ENCODE results near the gene SELENOO.
A peak's percentile ranks its signal among the peaks of the same experiment; 100 is the strongest.
"Not testable (repeated sequence)": the region's sequence is repeated elsewhere in the genome, so short reads cannot be mapped to it uniquely, and the experiment has no call there.

Gene SELENOO

DNA sequence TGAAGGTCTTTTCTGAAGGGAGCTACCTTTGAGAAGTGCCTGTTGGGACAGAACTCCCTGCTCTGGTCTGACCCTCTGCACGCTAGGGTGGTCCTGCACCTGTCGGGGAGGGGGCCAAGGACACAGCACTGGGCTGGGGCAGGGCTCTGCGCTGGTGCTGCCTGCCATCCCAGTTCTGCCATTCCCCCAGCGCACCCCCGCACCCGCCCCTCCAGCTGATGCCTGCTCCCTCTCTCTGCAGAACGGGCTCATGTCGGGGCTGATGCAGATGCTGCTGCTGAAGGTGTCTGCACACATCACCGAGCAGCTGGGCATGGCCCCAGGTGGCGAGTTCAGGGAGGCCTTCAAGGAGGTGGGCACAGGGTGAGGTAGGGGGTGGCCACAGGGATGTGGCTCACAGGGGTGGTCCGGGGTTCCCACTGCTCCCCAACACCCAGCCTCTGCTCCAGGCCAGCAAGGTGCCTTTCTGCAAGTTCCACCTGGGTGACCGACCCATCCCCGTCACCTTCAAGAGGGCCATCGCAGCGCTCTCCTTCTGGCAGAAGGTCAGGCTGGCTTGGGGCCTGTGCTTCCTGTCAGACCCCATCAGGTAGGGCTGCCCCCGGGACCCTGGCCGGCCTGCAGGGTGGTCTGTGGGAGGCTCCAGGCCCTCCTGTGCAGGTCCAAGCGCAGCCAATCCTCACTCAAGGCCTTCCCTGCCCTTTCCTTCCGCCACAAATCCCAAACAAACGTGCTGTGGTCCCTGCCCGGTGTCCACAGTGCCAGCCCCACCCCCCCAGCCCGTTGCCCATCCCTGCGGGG, 3.6 kb upstream of the SELENOO start:
- no peak overlapping the region for H3K4me3 ChIP-seq (ENCODE audit: low read depth, low read length)
- no peak overlapping the region for H3K9ac ChIP-seq (ENCODE audit: low read length)
- peaks cover 42% of the 10 kb centered on the region for H3K36me3 ChIP-seq (ENCODE audit: control insufficient read depth, insufficient read depth, low read length)
- H3K9me3 ChIP-seq (ENCODE audit: control insufficient read depth, insufficient read depth, low read depth, low read length), result no peaks in the 10 kb centered on the region
- H3K27ac ChIP-seq (ENCODE audit: low read depth, low read length), result no peak overlapping the region
- no peaks in the 10 kb centered on the region for H3K27me3 ChIP-seq (ENCODE audit: control insufficient read depth, insufficient read depth, low read length)
- H3K4me1 ChIP-seq (ENCODE audit: control insufficient read depth, insufficient read depth, low read length), result peaks cover 9% of the 10 kb centered on the region; the same call in 1 of the 2 replicates

DNA sequence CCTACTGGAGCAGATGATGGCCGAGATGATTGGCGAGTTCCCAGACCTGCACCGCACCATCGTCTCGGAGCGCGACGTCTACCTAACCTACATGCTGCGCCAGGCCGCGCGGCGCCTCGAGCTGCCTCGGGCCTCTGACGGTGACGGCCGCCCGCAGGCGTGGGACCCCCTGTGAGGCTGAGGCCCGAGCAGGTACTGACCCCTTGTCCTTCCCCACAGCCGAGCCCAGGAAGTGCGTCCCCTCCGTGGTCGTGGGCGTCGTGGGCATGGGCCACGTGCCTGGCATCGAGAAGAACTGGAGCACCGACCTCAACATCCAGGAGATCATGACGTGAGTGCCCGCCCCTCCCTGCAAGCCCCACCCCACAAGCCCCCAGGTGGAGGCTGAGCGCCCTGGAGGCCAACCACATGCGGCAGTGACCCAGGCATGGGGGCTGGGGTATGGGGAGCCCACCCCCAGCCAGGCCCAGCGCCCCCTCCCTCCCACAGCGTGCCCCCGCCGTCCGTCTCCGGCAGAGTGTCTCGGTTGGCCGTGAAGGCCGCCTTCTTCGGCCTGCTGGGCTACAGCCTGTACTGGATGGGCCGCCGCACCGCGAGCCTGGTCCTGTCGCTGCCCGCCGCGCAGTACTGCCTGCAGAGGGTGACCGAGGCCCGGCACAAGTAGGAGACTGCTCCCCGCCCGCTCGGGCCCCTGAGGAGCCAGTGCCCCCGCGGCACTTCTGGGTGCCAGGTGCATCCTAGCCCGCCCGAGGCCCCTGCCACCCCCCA, 2.8 kb upstream of the SELENOO start:
- Histone ChIP-seq H3K4me3 (ENCODE audit: low read depth, low read length) (no peak overlapping the region), H3K9ac (ENCODE audit: low read length) (no peak overlapping the region), H3K9me3 (ENCODE audit: control insufficient read depth, insufficient read depth, low read depth, low read length) (no peaks in the 10 kb centered on the region), H3K36me3 (ENCODE audit: control insufficient read depth, insufficient read depth, low read length) (peaks cover 44% of the 10 kb centered on the region), H3K27ac (ENCODE audit: low read depth, low read length) (no peak overlapping the region), H3K27me3 (ENCODE audit: control insufficient read depth, insufficient read depth, low read length) (no peaks in the 10 kb centered on the region), H3K4me1 (ENCODE audit: control insufficient read depth, insufficient read depth, low read length) (peaks cover 9% of the 10 kb centered on the region; the same call in 1 of the 2 replicates)

DNA sequence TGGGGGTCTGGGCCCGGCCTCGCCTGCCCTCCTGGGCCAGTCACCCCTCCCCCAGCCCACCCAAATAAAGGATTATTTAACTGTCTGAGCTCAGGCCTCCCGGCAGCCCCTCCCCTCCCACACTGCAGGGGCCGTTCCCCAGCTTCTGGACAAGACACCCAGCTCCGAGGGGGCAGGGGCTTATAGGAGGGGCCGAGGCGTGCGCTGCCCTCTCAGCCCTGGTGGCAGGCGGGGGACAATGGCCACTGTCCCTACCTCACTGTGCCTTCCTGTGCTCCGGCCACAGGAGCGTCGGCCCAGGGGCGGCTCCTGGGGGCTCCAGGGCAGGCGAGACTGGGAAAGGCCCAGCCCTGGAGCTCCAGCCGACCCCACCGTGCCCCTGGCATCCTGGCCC, 2.2 kb upstream of the SELENOO start:
- Histone ChIP-seq H3K27ac (ENCODE audit: low read depth, low read length) (no peak overlapping the region), H3K36me3 (ENCODE audit: control insufficient read depth, insufficient read depth, low read length) (peaks cover 44% of the 10 kb centered on the region), H3K4me1 (ENCODE audit: control insufficient read depth, insufficient read depth, low read length) (peaks cover 9% of the 10 kb centered on the region; the same call in 1 of the 2 replicates), H3K27me3 (ENCODE audit: control insufficient read depth, insufficient read depth, low read length) (no peaks in the 10 kb centered on the region), H3K9ac (ENCODE audit: low read length) (no peak overlapping the region), H3K4me3 (ENCODE audit: low read depth, low read length) (no peak overlapping the region), H3K9me3 (ENCODE audit: control insufficient read depth, insufficient read depth, low read depth, low read length) (no peaks in the 10 kb centered on the region)

DNA sequence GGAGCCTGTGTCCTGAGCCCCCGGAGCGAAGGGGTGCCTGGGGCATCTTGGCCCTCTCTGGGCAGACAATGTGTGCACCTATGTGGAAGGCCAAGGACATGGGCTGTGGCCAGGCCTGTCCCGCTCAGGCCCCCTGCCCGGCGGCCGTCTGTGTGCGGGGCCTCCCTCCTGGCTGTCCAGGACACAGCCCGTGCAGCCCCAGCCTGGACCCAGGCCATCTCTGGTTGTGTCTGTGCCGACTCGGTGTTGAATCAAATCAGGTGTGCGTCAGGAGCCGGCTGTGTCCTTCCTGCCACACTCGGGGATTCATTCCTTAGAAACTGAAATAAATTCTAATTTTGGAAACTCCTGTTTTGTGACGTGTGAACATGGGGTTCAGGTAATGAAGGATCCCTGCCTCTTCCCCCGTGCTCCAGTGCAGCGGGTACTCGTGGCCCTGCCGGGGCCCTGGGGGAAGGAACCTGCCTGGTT, 1.5 kb upstream of the SELENOO start:
- H3K36me3 ChIP-seq (ENCODE audit: control insufficient read depth, insufficient read depth, low read length), result peaks cover 42% of the 10 kb centered on the region
- H3K9ac ChIP-seq (ENCODE audit: low read length), result peak overlapping the region; percentile 10
- peak overlapping the region; percentile 73 for H3K4me3 ChIP-seq (ENCODE audit: low read depth, low read length)

DNA sequence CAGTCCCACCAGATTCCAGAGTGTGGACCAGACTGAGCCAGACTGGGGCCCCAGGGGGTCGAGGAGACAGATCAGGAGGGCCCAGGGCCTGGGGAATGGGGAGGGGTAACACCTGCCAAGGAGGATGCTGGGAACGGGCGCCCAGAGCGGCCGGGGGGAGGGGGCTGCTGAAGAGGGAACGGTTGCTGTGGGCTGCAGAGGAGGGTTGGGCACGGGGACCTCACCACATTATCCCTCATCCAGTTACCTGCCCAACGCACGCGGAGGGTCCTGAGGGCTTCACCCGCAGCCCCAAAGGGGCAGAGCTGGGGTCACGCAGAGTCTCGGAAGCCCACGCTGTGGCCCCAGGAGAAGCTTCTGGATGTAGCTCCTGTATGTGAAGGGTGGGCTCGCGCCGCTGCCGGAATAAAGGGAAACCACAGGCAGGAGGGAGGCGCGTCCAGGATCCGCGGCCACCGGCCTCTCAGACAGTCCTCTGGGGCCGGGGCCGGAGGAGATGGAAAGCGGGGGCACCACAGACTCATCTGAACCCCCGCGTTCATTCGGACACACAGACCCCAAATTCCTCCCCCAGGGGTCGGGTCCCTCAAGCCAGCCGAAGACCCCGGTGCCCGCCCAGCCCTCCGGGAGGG, 866 bp upstream of the SELENOO start:
- Histone ChIP-seq H3K9ac (ENCODE audit: low read length) (peak overlapping the region; percentile 21), H3K4me3 (ENCODE audit: low read depth, low read length) (peak overlapping the region; percentile 73), H3K4me1 (ENCODE audit: control insufficient read depth, insufficient read depth, low read length) (peaks cover 9% of the 10 kb centered on the region; the same call in 1 of the 2 replicates), H3K36me3 (ENCODE audit: control insufficient read depth, insufficient read depth, low read length) (peaks cover 35% of the 10 kb centered on the region), H3K27ac (ENCODE audit: low read depth, low read length) (no peak overlapping the region), H3K9me3 (ENCODE audit: control insufficient read depth, insufficient read depth, low read depth, low read length) (no peaks in the 10 kb centered on the region), H3K27me3 (ENCODE audit: control insufficient read depth, insufficient read depth, low read length) (no peaks in the 10 kb centered on the region)

More for the DNA sequence above, 1.5 kb upstream of the SELENOO start:
- Histone ChIP-seq H3K9me3 (ENCODE audit: control insufficient read depth, insufficient read depth, low read depth, low read length) (no peaks in the 10 kb centered on the region), H3K27me3 (ENCODE audit: control insufficient read depth, insufficient read depth, low read length) (no peaks in the 10 kb centered on the region), H3K4me1 (ENCODE audit: control insufficient read depth, insufficient read depth, low read length) (peaks cover 9% of the 10 kb centered on the region; the same call in 1 of the 2 replicates), H3K27ac (ENCODE audit: low read depth, low read length) (no peak overlapping the region)

DNA sequence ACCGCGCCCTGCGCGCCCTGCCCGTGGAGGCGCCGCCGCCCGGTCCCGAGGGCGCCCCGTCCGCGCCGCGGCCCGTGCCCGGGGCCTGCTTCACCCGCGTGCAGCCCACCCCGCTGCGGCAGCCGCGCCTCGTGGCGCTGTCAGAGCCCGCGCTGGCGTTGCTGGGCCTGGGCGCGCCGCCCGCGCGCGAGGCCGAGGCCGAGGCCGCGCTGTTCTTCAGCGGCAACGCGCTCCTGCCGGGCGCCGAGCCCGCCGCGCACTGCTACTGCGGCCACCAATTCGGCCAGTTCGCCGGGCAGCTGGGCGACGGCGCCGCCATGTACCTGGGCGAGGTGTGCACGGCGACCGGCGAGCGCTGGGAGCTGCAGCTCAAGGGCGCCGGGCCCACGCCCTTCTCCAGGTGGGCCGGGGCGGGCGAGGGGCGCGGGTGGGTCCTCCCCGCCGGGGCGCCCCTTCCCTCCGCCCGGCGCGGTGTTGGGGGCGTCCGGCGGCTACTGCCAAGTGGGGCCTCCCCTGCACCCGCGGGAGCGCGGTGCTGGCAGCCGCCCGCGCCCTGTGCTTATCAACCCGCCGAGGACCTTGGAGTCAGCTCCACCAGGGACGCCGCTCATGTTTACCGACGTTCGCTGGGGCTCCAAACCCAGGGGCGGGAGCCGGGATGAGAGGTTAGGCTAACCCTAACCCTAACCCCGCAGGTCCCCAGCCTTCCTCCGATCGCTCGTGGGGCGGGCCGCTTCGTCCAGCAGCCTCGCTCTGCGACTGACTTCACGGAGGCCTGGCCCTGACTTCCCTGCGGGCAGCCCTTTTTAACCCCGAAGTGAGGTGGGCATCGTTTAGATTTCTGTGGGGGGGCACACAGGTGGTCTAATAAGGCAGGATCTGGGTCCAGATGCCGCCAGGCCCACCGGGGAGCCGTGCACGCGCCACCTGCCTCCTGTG, 649 bp downstream of the SELENOO start:
- Histone ChIP-seq H3K9me3 (ENCODE audit: control insufficient read depth, insufficient read depth, low read depth, low read length) (no peaks in the 10 kb centered on the region), H3K4me1 (ENCODE audit: control insufficient read depth, insufficient read depth, low read length) (peaks cover 14% of the 10 kb centered on the region; the same call in 1 of the 2 replicates), H3K36me3 (ENCODE audit: control insufficient read depth, insufficient read depth, low read length) (peaks cover 27% of the 10 kb centered on the region), H3K4me3 (ENCODE audit: low read depth, low read length) (peak overlapping the region; percentile 73), H3K27ac (ENCODE audit: low read depth, low read length) (no peak overlapping the region), H3K27me3 (ENCODE audit: control insufficient read depth, insufficient read depth, low read length) (no peaks in the 10 kb centered on the region), H3K9ac (ENCODE audit: low read length) (peak overlapping the region; percentile 76)

DNA sequence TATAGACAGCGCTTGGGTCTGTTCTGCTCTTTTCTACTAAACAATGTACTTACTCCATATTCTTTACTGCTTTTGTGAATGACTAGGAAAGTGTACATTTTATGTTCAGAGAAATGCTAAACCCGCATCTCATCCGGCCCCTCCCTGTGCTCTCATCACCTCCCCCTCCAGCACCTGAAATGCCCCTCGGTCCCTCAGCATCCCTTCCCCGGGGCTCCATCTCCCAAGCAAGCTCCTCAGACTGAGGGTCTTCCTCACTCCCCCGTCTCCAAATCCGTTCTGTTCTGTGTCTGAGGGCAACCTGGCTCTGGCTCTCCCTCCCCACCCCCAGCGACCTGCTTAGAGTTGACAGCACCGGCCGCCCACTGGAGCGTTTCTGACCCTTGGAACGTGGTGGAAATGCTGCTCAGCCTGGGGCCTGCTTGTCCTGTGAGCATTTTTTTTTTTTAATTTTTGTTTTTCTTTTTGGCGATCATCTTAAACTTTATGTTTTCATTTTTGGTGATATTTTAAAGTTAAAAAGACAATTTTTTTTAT, 1.4 kb downstream of the SELENOO start:
- Histone ChIP-seq H3K36me3 (ENCODE audit: control insufficient read depth, insufficient read depth, low read length) (peaks cover 27% of the 10 kb centered on the region), H3K4me1 (ENCODE audit: control insufficient read depth, insufficient read depth, low read length) (peaks cover 14% of the 10 kb centered on the region; the same call in 1 of the 2 replicates), H3K9ac (ENCODE audit: low read length) (peak overlapping the region; percentile 76), H3K27me3 (ENCODE audit: control insufficient read depth, insufficient read depth, low read length) (no peaks in the 10 kb centered on the region), H3K4me3 (ENCODE audit: low read depth, low read length) (peak overlapping the region; percentile 73), H3K27ac (ENCODE audit: low read depth, low read length) (no peak overlapping the region), H3K9me3 (ENCODE audit: control insufficient read depth, insufficient read depth, low read depth, low read length) (no peaks in the 10 kb centered on the region)

DNA sequence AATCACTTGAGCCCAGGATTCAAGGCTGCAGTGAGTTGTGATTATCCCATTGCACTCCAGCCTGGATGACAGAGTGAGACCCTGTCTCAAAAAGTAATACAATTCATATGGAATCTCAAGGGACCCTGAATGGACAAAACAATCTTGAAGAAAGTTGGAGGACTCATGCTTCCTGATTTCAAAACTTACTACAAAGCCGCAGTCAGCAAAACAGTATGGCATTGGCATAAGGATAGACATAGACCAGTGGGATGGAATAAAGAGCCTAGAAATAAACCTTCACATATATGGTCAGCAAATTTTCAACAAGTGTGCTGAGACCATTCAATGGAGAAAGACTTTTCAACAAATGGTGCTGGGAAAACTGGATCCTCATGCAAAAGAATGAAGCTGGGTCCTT, 2.5 kb downstream of the SELENOO start:
- H3K9me3 ChIP-seq (ENCODE audit: control insufficient read depth, insufficient read depth, low read depth, low read length), result no peaks in the 10 kb centered on the region
- H3K4me3 ChIP-seq (ENCODE audit: low read depth, low read length), result no peak overlapping the region
- H3K27ac ChIP-seq (ENCODE audit: low read depth, low read length), result no peak overlapping the region
- H3K9ac ChIP-seq (ENCODE audit: low read length), result no peak overlapping the region
- peaks cover 14% of the 10 kb centered on the region; the same call in 1 of the 2 replicates for H3K4me1 ChIP-seq (ENCODE audit: control insufficient read depth, insufficient read depth, low read length)
- H3K27me3 ChIP-seq (ENCODE audit: control insufficient read depth, insufficient read depth, low read length), result no peaks in the 10 kb centered on the region
- H3K36me3 ChIP-seq (ENCODE audit: control insufficient read depth, insufficient read depth, low read length), result peaks cover 27% of the 10 kb centered on the region

DNA sequence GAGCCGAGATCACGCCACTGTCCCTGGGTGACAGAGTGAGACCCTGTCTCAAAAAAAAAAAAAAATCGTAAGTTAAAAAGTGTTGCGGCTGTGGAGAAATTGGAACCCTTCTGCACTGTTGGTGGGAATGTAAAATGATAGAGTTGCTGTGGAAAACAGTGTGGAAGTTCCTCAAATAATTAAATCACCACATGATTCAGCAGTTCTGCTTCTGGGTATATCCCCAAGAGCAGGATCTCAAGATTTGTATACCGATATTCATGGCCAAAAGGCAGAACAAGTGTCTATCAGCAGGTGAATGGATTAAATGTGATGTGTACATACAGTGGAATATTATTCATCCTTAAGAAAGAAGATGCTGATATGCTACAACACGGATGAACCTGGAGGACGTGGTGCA, 3.8 kb downstream of the SELENOO start:
- Histone ChIP-seq H3K4me1 (ENCODE audit: control insufficient read depth, insufficient read depth, low read length) (peaks cover 9% of the 10 kb centered on the region; the same call in 1 of the 2 replicates), H3K27ac (ENCODE audit: low read depth, low read length) (no peak overlapping the region), H3K4me3 (ENCODE audit: low read depth, low read length) (no peak overlapping the region), H3K36me3 (ENCODE audit: control insufficient read depth, insufficient read depth, low read length) (peaks cover 31% of the 10 kb centered on the region), H3K9me3 (ENCODE audit: control insufficient read depth, insufficient read depth, low read depth, low read length) (no peaks in the 10 kb centered on the region), H3K27me3 (ENCODE audit: control insufficient read depth, insufficient read depth, low read length) (no peaks in the 10 kb centered on the region), H3K9ac (ENCODE audit: low read length) (no peak overlapping the region)

DNA sequence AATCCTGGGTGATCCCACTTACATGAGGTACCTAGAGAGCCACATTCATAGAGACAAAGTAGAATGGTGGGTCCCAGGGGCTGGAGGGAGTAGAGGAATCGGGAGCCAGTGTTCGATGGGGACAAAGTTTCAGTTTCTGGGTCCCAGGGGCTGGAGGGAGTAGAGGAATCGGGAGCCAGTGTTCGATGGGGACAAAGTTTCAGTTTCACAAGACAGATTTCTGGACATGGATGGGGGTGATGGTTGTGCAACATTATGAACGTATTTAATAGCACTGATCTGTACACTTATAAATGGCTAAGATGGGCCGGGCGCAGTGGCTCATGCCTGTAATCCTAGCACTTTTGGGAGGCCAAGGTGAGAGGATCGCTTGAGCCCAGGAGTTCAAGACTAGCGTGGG, 4.2 kb downstream of the SELENOO start:
- not testable (repeated sequence) for H3K9ac ChIP-seq (ENCODE audit: low read length); H3K4me3 ChIP-seq (ENCODE audit: low read depth, low read length); H3K27me3 ChIP-seq (ENCODE audit: control insufficient read depth, insufficient read depth, low read length); H3K4me1 ChIP-seq (ENCODE audit: control insufficient read depth, insufficient read depth, low read length); H3K9me3 ChIP-seq (ENCODE audit: control insufficient read depth, insufficient read depth, low read depth, low read length); H3K27ac ChIP-seq (ENCODE audit: low read depth, low read length)
- peaks cover 32% of the 10 kb centered on the region for H3K36me3 ChIP-seq (ENCODE audit: control insufficient read depth, insufficient read depth, low read length)

Measured in HUES6 (cell line).